HEK293T (cell line): ENCODE measurements around the gene ALG8.
"Not testable (repeated sequence)": the region's sequence is repeated elsewhere in the genome, so short reads cannot be mapped to it uniquely, and the experiment has no call there.

Experiments used
- CTCF ChIA-PET: fragments of 350-600 bp; formaldehyde crosslinking; extraction: SDS; loops from one replicate; lab custom pipeline; 2021; ENCODE audit warnings: antibody characterized with exemption, inconsistent platforms; lab: Yijun Ruan, JAX
- POLR2A ChIA-PET: fragments of 350-600 bp; formaldehyde crosslinking; extraction: SDS; loops from one replicate; lab custom pipeline; 2020; ENCODE audit warnings: antibody characterized with exemption, inconsistent platforms; lab: Yijun Ruan, JAX
- DNase-seq: peaks from one replicate; pipeline ENCODE4 v3.0.0; 2012; ENCODE audit warnings: mixed read lengths; ENCODE audit errors: extremely low spot score
- ARNT ChIP-seq: fragments of 450-650 bp; IDR thresholded peaks from 2 replicates; pipeline ENCODE4 v1.6.1; 2017; ENCODE audit warnings: mild to moderate bottlenecking
- BHLHE40 ChIP-seq: fragments of 450-650 bp; IDR thresholded peaks from 2 replicates; pipeline ENCODE4 v1.6.1; 2016; ENCODE audit warnings: mild to moderate bottlenecking, moderate library complexity, borderline replicate concordance
- CTBP1 ChIP-seq: fragments of 450-650 bp; IDR thresholded peaks from 2 replicates; pipeline ENCODE4 v1.6.1; 2016; ENCODE audit warnings: borderline replicate concordance
- ELF4 ChIP-seq: fragments of 450-650 bp; IDR thresholded peaks from 2 replicates; pipeline ENCODE4 v1.6.1; 2017; ENCODE audit warnings: antibody characterized with exemption
- FOXA1 ChIP-seq: fragments of 450-650 bp; IDR thresholded peaks from 2 replicates; pipeline ENCODE4 v1.6.1; 2016; ENCODE audit warnings: mild to moderate bottlenecking
- FOXK2 ChIP-seq: fragments of 450-650 bp; IDR thresholded peaks from 2 replicates; pipeline ENCODE4 v1.6.1; 2016; ENCODE audit warnings: mild to moderate bottlenecking
- FOXM1 ChIP-seq: fragments of 450-650 bp; IDR thresholded peaks from 2 replicates; pipeline ENCODE4 v1.6.1; 2017; ENCODE audit warnings: mild to moderate bottlenecking, borderline replicate concordance
- HDGF ChIP-seq: fragments of 450-650 bp; IDR thresholded peaks from 2 replicates; pipeline ENCODE4 v1.6.1; 2017; ENCODE audit warnings: antibody characterized with exemption, borderline replicate concordance
- L3MBTL2 ChIP-seq: fragments of 450-650 bp; conservative IDR thresholded peaks from 2 replicates; pipeline ENCODE4 v1.6.1; 2016; ENCODE audit warnings: mild to moderate bottlenecking
- LEF1 ChIP-seq: fragments of 450-650 bp; IDR thresholded peaks from 2 replicates; pipeline ENCODE4 v1.6.1; 2017; ENCODE audit warnings: mild to moderate bottlenecking, borderline replicate concordance
- NFRKB ChIP-seq: fragments of 450-650 bp; IDR thresholded peaks from 2 replicates; pipeline ENCODE4 v1.6.1; 2016; ENCODE audit warnings: mild to moderate bottlenecking, moderate library complexity
- SP1 ChIP-seq: fragments of 450-650 bp; IDR thresholded peaks from 2 replicates; pipeline ENCODE4 v1.6.1; 2017
- SUZ12 ChIP-seq: fragments of 450-650 bp; IDR thresholded peaks from 2 replicates; pipeline ENCODE4 v1.6.1; 2016; ENCODE audit warnings: mild to moderate bottlenecking
- TARDBP ChIP-seq: fragments of 450-650 bp; IDR thresholded peaks from 2 replicates; pipeline ENCODE4 v1.6.1; 2016
- ZNF384 ChIP-seq: fragments of 450-650 bp; IDR thresholded peaks from 2 replicates; pipeline ENCODE4 v1.6.1; 2016
- TF ChIP-seq, protein P1 (sequence below): fragments of 450-650 bp; IDR thresholded peaks from 2 replicates; pipeline ENCODE4 v1.6.1; 2016

ALG8 gene

DNA sequence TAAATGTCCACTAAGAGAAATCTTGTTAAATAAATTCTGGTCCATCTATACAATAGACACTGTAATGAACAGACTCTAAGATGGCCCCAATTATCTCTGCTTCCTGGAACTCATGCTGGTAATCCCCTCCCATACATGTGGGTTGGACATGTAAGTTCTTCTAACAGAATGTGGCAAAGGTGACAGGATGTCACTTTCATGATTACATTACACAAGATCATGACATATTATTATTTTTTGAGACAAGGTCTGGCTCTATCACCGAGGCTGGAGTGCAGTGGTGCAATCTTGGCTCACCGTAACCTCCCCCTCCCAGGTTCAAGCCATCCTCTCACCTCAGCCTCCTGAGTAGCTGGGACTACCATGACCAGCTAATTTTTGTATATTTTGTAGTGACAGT, 45.2 kb downstream of the ALG8 start:
- DNase-seq, result no peak
- TF ChIP-seq SUZ12 (no peak), ARNT (no peak), FOXA1 (no peak)
- ChIA-PET CTCF (interaction anchor here (0.6 kb wide), 1 partner anchor 97 kb away, joined by 3 read pairs; no protein-coding TSS in a partner anchor), POLR2A (no interaction called here)

DNA sequence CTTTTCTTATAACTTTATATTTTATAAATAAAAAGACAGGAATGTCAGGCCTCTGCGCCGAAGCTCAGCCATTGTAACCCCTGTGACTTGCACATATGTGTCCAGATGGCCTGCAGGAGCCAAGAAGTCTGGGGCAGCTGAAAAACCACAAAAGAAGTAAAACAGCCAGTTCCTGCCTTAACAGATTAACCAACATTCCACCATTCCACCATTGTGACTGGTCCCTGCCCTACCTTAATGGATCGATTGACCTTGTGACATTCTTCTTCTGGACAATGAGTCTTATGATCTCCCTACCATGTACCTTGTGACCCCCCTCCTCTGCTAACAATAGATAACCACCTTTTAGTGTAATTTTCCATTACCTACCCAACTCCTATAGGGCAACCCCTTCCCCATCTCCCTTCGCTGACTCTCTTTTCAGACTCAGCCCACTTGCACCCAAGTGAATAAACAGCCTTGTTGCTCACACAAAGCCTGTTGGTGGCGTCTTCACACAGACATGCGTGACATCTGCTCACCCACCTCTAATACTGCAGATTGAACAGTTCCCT, 52.8 kb downstream of the ALG8 start:
- DNase-seq, CTCF ChIA-PET: not testable (repeated sequence)
- POLR2A ChIA-PET, result interaction anchor here (1.2 kb wide), 1 partner anchor 92 kb away, joined by 3 read pairs; the partner anchor contains the start of gene INTS4

GRCh38 chr11:78085972-78086371, 53.5 kb downstream of the ALG8 start:
- ChIA-PET POLR2A (no interaction called here), CTCF (no interaction called here)
- DNase-seq, result no peak
- TF ChIP-seq HDGF (no peak), L3MBTL2 (no peak), NFRKB (no peak), FOXM1 (no peak), FOXK2 (no peak), TARDBP (no peak), CTBP1 (no peak), BHLHE40 (no peak), SUZ12 (no peak), SP1 (no peak), FOXA1 (no peak), ARNT (no peak), ZNF384 (no peak), LEF1 (no peak), ELF4 (no peak)
- TF ChIP-seq, protein P1, sequence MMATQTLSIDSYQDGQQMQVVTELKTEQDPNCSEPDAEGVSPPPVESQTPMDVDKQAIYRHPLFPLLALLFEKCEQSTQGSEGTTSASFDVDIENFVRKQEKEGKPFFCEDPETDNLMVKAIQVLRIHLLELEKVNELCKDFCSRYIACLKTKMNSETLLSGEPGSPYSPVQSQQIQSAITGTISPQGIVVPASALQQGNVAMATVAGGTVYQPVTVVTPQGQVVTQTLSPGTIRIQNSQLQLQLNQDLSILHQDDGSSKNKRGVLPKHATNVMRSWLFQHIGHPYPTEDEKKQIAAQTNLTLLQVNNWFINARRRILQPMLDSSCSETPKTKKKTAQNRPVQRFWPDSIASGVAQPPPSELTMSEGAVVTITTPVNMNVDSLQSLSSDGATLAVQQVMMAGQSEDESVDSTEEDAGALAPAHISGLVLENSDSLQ, result no peak

GRCh38 chr11:78084506-78084905, 54.9 kb downstream of the ALG8 start:
- POLR2A ChIA-PET, DNase-seq, CTCF ChIA-PET: not testable (repeated sequence)

DNA sequence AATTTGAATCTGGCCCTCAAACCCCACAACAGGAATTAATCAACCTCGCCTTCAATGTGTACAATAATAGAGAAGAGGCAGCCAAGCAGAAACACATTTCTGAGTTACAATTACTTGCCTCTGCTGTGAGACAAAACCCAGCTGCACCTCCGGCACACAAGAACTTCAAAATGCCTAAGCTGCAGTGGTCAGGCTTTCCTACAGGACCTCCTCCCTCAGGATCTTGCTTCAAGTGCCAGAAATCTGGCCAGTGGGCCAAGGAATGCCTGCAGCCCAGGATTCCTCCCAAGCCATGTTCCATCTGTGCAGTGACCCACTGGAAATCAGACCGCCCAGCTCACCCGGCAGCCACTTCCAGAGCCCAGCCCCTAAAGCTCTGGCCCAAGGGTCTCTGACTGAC, 56.4 kb downstream of the ALG8 start:
- POLR2A ChIA-PET, result no interaction called here
- no peak for DNase-seq
- TF ChIP-seq LEF1 (no peak), FOXA1 (no peak), ZNF384 (no peak), FOXK2 (no peak), L3MBTL2 (no peak), HDGF (no peak), NFRKB (no peak), CTBP1 (no peak), TARDBP (no peak), FOXM1 (no peak)
- CTCF ChIA-PET, result no interaction called here

DNA sequence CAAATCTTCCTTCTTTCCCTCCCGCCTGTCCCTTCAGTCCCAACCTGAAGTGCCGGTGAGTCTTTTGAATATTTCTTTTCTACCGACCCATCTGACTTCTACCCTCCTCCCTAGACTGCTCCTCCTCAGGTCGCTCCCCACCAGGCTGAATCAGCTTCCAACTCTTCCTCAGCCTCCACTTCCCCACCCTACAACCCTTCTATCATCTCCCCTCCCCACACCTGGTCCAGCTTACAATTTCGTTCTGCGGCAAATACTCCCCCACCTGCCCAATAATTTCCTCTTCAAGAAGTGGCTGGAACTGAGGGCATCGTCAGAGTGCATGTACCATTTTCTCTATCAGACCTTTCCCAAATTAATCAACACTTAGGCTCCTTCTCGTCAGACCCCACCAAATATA, 57.3 kb downstream of the ALG8 start:
- ChIA-PET CTCF (no interaction called here), POLR2A (no interaction called here)
- TF ChIP-seq FOXA1 (no peak), TARDBP (no peak), BHLHE40 (no peak), ARNT (no peak)

DNA sequence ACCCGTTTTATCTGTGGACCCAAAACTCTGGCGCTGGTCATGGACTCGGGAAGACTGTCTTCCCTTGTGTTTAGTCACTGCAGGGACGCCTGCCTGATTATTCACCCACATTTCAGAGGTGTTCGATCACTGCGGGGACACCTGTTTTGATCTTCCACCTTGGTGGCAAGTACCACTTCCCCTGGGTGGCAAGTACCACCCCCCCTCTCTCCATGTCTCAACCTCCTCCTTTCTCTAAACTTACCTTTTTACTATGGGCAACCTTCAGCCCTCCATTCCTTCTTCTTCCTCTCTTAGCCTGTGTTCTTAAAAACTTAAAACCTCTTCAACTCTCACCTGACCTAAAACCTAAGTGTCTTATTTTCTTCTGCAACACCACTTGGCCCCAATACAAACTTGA, 57.8 kb downstream of the ALG8 start:
- ChIA-PET POLR2A (no interaction called here), CTCF (no interaction called here)
- TF ChIP-seq LEF1 (no peak), BHLHE40 (no peak), NFRKB (no peak), ZNF384 (no peak), FOXA1 (no peak), ELF4 (no peak), L3MBTL2 (no peak), FOXM1 (no peak), HDGF (no peak), SUZ12 (no peak)
- TF ChIP-seq, protein P1, result no peak
- DNase-seq, result no peak

More for the DNA sequence above, 57.3 kb downstream of the ALG8 start:
- DNase-seq, result no peak
